K562 (cell line): ENCODE data around the gene KLK15. TPM values are rescaled to one million over a fixed set of nuclear protein-coding genes. Genes with fewer than 3 reads are reported as not detected.

Source experiments
- ATAC-seq: fragments of 200-7000 bp; cut with Tn5 transposase; 3 replicates; pipeline ENCODE4 v1.9.1; 2020; ENCODE audit warnings: moderate library complexity
- BruUV-seq: library from RNA; stranded (reverse); fragments of 400-500 nt; replicated peaks from 2 replicates; lab custom pipeline; 2021; lab: Mats Ljungman, UMichigan
- CTCF ChIA-PET: fragments of 300-600 bp; formaldehyde crosslinking; extraction: SDS; loops from one replicate; lab custom pipeline; 2021; ENCODE audit warnings: low intra/inter-chr PET ratio; lab: Yijun Ruan, JAX
- POLR2A ChIA-PET: fragments of 300-600, 350-650 bp; sonication (Branson Sonifier 250); formaldehyde crosslinking; extraction: SDS; loops from one replicate; lab custom pipeline; 2021; ENCODE audit warnings: antibody characterized with exemption, inconsistent platforms; lab: Yijun Ruan, JAX
- DNase-seq, 4 experiments: peaks; one replicate each; pipeline versions ENCODE4 v3.0.0 to v3.0.0-alpha.2; 2011 to 2018; ENCODE audit warnings: low spot score in 3 of 4, mixed read lengths in 3 of 4; ENCODE audit errors: extremely low read depth in 1 of 4
- FAIRE-seq: peaks from 2 replicates; lab custom pipeline; 2011; peaks lifted over from hg19 to GRCh38; lab: Jason Lieb, UNC
- H2AFZ ChIP-seq: 2 replicates; pipeline ENCODE4 v1.6.0; 2011; ENCODE audit warnings: low read depth, low read length, control low read depth, inconsistent platforms
- H3K27ac ChIP-seq: fragments of 200-600 bp; 3 replicates; pipeline ENCODE4 v1.8.0; 2011; ENCODE audit warnings: low read depth, mild to moderate bottlenecking, control low read depth, inconsistent platforms, low read length, moderate library complexity, mixed read lengths; ENCODE audit errors: extremely low read depth
- H3K27me3 ChIP-seq, 2 experiments: fragments of 300-600 bp in 1 of 2; 2 replicates in 1 of 2; 3 replicates in 1 of 2; pipeline versions ENCODE4 v1.6.0 to v1.8.0; 2011; ENCODE audit warnings: inconsistent platforms in 2 of 2, low read length in 2 of 2, mild to moderate bottlenecking in 1 of 2, mixed read lengths in 1 of 2, moderate library complexity in 1 of 2; ENCODE audit not compliant: control insufficient read depth in 2 of 2, insufficient read depth in 2 of 2
- H3K36me3 ChIP-seq: fragments of 300-600 bp; 3 replicates; pipeline ENCODE4 v1.8.0; 2011; ENCODE audit warnings: mild to moderate bottlenecking, low read length, inconsistent platforms; ENCODE audit not compliant: control insufficient read depth, insufficient read depth
- H3K4me1 ChIP-seq, 2 experiments: fragments of 200-600 bp in 1 of 2; replicated peaks in 1 of 2; 2 replicates in 1 of 2; 3 replicates in 1 of 2; pipeline versions ENCODE4 v1.5.1 to v1.8.0; 2011; ENCODE audit warnings: inconsistent platforms in 2 of 2, low read length in 2 of 2, mild to moderate bottlenecking in 1 of 2, mixed read lengths in 1 of 2, moderate library complexity in 1 of 2; ENCODE audit not compliant: control insufficient read depth in 2 of 2, insufficient read depth in 2 of 2
- H3K4me2 ChIP-seq: 2 replicates; pipeline ENCODE4 v1.6.1; 2011; ENCODE audit warnings: low read length, control low read depth, inconsistent platforms, mixed read lengths; ENCODE audit not compliant: insufficient read depth
- H3K4me3 ChIP-seq: fragments of 200-600 bp; sonication (generic), shearing (Covaris generic); 2 replicates; pipeline ENCODE4 v1.5.1; 2016; ENCODE audit warnings: control low read depth, inconsistent platforms
- H3K79me2 ChIP-seq: fragments of 200-600 bp; 3 replicates; pipeline ENCODE4 v1.8.0; 2011; ENCODE audit warnings: low read length, inconsistent platforms; ENCODE audit not compliant: control insufficient read depth, insufficient read depth
- H3K9ac ChIP-seq, 2 experiments: 2 replicates each; pipeline versions ENCODE4 v1.6.0 to v1.6.1; 2011; ENCODE audit warnings: low read depth in 2 of 2, low read length in 2 of 2, control low read depth in 1 of 2, inconsistent platforms in 1 of 2, mild to moderate bottlenecking in 1 of 2, mixed read lengths in 1 of 2; ENCODE audit not compliant: insufficient read depth in 1 of 2
- H3K9me1 ChIP-seq: one replicate; pipeline ENCODE4 v1.6.0; 2011; ENCODE audit warnings: inconsistent platforms, mild to moderate bottlenecking, low read length, moderate library complexity; ENCODE audit not compliant: control insufficient read depth, insufficient read depth
- H3K9me3 ChIP-seq: replicated peaks from 2 replicates; pipeline ENCODE4 v1.5.1; 2011; ENCODE audit warnings: low read depth, low read length, inconsistent platforms; ENCODE audit not compliant: control insufficient read depth, insufficient read depth
- H4K20me1 ChIP-seq: replicated peaks from 2 replicates; pipeline ENCODE4 v1.6.1; 2011; ENCODE audit warnings: low read length, inconsistent platforms, mixed read lengths; ENCODE audit not compliant: control insufficient read depth, insufficient read depth
- BRF1 ChIP-seq: IDR thresholded peaks from 3 replicates; pipeline ENCODE4 v1.6.1; 2011; ENCODE audit warnings: borderline replicate concordance, mild to moderate bottlenecking; ENCODE audit not compliant: insufficient read length; ENCODE audit errors: extremely low read depth
- CBFA2T2 ChIP-seq: fragments of 450-650 bp; conservative IDR thresholded peaks from 2 replicates; pipeline ENCODE4 v1.6.1; 2017; ENCODE audit warnings: mild to moderate bottlenecking
- CEBPB ChIP-seq: fragments of 450-650 bp; IDR thresholded peaks from 2 replicates; pipeline ENCODE4 v1.6.1; 2016; ENCODE audit warnings: missing genetic modification characterization, missing compliant biosample characterization
- ESRRB ChIP-seq: fragments of 250-450 bp; sonication (Bioruptor Pico); IDR thresholded peaks from 2 replicates; pipeline ENCODE4 v1.5.0; 2020; ENCODE audit warnings: mild to moderate bottlenecking, moderate library complexity, borderline replicate concordance
- POLR2B ChIP-seq: fragments of 450-650 bp; IDR thresholded peaks from 2 replicates; pipeline ENCODE4 v1.6.1; 2018; ENCODE audit warnings: low read depth; ENCODE audit not compliant: partially characterized antibody
- PURB ChIP-seq: sonication (generic); formaldehyde crosslinking; IDR thresholded peaks from 2 replicates; pipeline ENCODE4 v1.9.0; 2021; ENCODE audit warnings: low read depth, mild to moderate bottlenecking, missing genetic modification reagents
- SUPT5H ChIP-seq: fragments of 450-650 bp; IDR thresholded peaks from 2 replicates; pipeline ENCODE4 v1.6.1; 2016
- ZBED1 ChIP-seq: IDR thresholded peaks from 2 replicates; pipeline ENCODE4 v1.6.1; 2014
- ZNF77 ChIP-seq: fragments of 250-450 bp; sonication (Bioruptor Pico); IDR thresholded peaks from 2 replicates; pipeline ENCODE4 v1.5.0; 2020
- WGBS: fragments of 100-300 bp; shearing (Covaris generic); methylation state at CpG from one replicate; pipeline ENCODE4 v1.1.6; 2016; ENCODE audit warnings: low coverage, mixed read lengths; ENCODE audit not compliant: insufficient coverage; ENCODE audit errors: missing lambda C conversion rate; 5-methylcytosine and 5-hydroxymethylcytosine counted together
- in situ Hi-C: fragments of 300-500 bp; cut with MboI; formaldehyde crosslinking; loops from 4 replicates; pipeline ENCODE4 v1.15.0; 2018; ENCODE audit warnings: inconsistent platforms, mixed read lengths
- intact Hi-C: fragments of 100-400 bp; cut with micrococcal nuclease; formaldehyde crosslinking; loops from 2 replicates; pipeline ENCODE4 v1.14.2; 2022
- polyA plus RNA-seq, 8 experiments: library from polyadenylated mRNA; depleted of rRNA in 4 of 8; stranded (reverse) in 5 of 8; unstranded in 3 of 8; fragments of >200 nt; fragmentation: Nextera tagmentation in 2 of 8; fragmentation: Illumina TruSeq in 1 of 8; extraction: Ambion mirVana in 2 of 8; extraction: Trizol in 1 of 8; gene quantifications; 2 replicates each; pipeline versions ENCODE4 v1.2.1 to v1.2.3, GENCODE V29; 2011 to 2014; ENCODE audit warnings: inconsistent platforms in 1 of 8, missing spikeins in 1 of 8
- total RNA-seq, 7 experiments: library from RNA; depleted of rRNA in 6 of 7; stranded (reverse); fragments of >200 nt in 6 of 7; fragmentation: Illumina TruSeq in 2 of 7; extraction: Trizol in 2 of 7; gene quantifications; 2 replicates each; pipeline versions ENCODE4 v1.2.1 to v1.2.3, GENCODE V29; 2011 to 2021; ENCODE audit warnings: low replicate concordance in 1 of 7
- TF ChIP-seq, protein P1 (sequence below): sonication (generic); formaldehyde crosslinking; IDR thresholded peaks from 2 replicates; pipeline ENCODE4 v1.8.1; 2023; ENCODE audit warnings: mild to moderate bottlenecking, missing genetic modification reagents
- TF ChIP-seq, protein P2 (sequence below): fragments of 450-650 bp; IDR thresholded peaks from 2 replicates; pipeline ENCODE4 v1.6.1; 2017; ENCODE audit warnings: mild to moderate bottlenecking, moderate library complexity
- TF ChIP-seq, protein P3 (sequence below): fragments of 250-450 bp; sonication (Bioruptor Pico); IDR thresholded peaks from 2 replicates; pipeline ENCODE4 v1.4.0; 2020; ENCODE audit warnings: mild to moderate bottlenecking

Gene KLK15
- total and polyA plus RNA-seq, 9 of the 15 experiments (the other 6 are each of a cell fraction or from before 2014, with no cell fraction given), result not detected

DNA sequence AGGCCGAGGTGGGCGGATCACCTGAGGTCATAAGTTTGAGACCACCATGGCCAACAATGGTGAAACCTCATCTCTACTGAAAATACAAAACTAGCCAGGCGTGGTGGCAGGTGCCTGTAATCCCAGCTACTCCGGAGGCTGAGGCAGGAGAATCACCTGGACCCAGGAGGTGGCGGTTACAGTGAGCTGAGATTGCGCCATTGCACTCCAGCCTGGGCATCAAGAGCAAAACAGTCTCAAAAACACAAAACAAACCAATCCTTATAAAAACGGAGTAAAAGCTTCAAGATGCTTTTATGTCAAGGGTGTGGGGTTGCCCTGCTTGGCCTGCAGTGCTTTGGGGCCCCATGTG is 36.0 kb downstream of the KLK15 start:
- Histone ChIP-seq H4K20me1 (peaks cover 52% of the 10 kb centered on the region), H3K9me1 (peaks cover 20% of the 10 kb centered on the region)
- no peak for DNase-seq

More for the DNA sequence above, 36.0 kb downstream of the KLK15 start:
- H3K79me2 ChIP-seq, result peaks cover 26% of the 10 kb centered on the region
- H3K27ac ChIP-seq, result no peak overlapping the region
- H3K27me3 ChIP-seq, result no peaks in the 10 kb centered on the region
- TF ChIP-seq PURB, result no peak
- TF ChIP-seq, protein P1, sequence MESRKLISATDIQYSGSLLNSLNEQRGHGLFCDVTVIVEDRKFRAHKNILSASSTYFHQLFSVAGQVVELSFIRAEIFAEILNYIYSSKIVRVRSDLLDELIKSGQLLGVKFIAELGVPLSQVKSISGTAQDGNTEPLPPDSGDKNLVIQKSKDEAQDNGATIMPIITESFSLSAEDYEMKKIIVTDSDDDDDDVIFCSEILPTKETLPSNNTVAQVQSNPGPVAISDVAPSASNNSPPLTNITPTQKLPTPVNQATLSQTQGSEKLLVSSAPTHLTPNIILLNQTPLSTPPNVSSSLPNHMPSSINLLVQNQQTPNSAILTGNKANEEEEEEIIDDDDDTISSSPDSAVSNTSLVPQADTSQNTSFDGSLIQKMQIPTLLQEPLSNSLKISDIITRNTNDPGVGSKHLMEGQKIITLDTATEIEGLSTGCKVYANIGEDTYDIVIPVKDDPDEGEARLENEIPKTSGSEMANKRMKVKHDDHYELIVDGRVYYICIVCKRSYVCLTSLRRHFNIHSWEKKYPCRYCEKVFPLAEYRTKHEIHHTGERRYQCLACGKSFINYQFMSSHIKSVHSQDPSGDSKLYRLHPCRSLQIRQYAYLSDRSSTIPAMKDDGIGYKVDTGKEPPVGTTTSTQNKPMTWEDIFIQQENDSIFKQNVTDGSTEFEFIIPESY (CRISPR knock-in tag), result peak; percentile 53; the same call in 1 of the 2 replicates
- peak; percentile 24; the same call in 1 of the 2 replicates for TF ChIP-seq ZBED1
- TF ChIP-seq BRF1, result no peak
- TF ChIP-seq, protein P2, sequence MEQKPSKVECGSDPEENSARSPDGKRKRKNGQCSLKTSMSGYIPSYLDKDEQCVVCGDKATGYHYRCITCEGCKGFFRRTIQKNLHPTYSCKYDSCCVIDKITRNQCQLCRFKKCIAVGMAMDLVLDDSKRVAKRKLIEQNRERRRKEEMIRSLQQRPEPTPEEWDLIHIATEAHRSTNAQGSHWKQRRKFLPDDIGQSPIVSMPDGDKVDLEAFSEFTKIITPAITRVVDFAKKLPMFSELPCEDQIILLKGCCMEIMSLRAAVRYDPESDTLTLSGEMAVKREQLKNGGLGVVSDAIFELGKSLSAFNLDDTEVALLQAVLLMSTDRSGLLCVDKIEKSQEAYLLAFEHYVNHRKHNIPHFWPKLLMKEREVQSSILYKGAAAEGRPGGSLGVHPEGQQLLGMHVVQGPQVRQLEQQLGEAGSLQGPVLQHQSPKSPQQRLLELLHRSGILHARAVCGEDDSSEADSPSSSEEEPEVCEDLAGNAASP, result no peak
- TF ChIP-seq POLR2B, result peak; percentile 10
- TF ChIP-seq, protein P3, sequence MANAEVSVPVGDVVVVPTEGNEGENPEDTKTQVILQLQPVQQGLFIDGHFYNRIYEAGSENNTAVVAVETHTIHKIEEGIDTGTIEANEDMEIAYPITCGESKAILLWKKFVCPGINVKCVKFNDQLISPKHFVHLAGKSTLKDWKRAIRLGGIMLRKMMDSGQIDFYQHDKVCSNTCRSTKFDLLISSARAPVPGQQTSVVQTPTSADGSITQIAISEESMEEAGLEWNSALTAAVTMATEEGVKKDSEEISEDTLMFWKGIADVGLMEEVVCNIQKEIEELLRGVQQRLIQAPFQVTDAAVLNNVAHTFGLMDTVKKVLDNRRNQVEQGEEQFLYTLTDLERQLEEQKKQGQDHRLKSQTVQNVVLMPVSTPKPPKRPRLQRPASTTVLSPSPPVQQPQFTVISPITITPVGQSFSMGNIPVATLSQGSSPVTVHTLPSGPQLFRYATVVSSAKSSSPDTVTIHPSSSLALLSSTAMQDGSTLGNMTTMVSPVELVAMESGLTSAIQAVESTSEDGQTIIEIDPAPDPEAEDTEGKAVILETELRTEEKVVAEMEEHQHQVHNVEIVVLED (CRISPR knock-in tag), result no peak
- TF ChIP-seq ZNF77 (CRISPR knock-in tag), result no peak
- no peak for TF ChIP-seq ESRRB (CRISPR knock-in tag)
- peak; percentile 79 for TF ChIP-seq CEBPB (tag)
- no peak for TF ChIP-seq CBFA2T2
- TF ChIP-seq SUPT5H, result peak; percentile 44
- TF ChIP-seq, all 486 proteins: peak for 5
- Histone ChIP-seq H3K36me3 (peaks cover 66% of the 10 kb centered on the region), H3K4me3 (no peak overlapping the region), H3K9ac (0 out of 4 replicates have a peak overlapping the region, but pooled peaks of 1 of the 2 experiments have one; percentile 76), H3K4me1 (peaks cover 14 to 66% of the 10 kb centered on the region in 2 experiments; a peak in 4 of 5 replicates), H3K4me2 (no peak overlapping the region), H2AFZ (no peak overlapping the region), H3K9me3 (no peaks in the 10 kb centered on the region)
- ATAC-seq, result no peak
- ChIA-PET POLR2A (interaction anchor here (0.9 to 2.5 kb wide), 8 partner anchors 18 to 195 kb away, joined by 3 to 7 read pairs (median 4); no protein-coding TSS in a partner anchor), CTCF (no interaction called here)
- FAIRE-seq, result no peak
- in situ Hi-C loops, result no loop called here
- intact Hi-C loops, result no loop called here
- no TSS peak for BruUV-seq
- WGBS, result 87% methylated on average over 7 of the region's 7 CpGs
